Measurements from ENCODE around the gene TLR7. TPM values are rescaled to one million over a fixed set of nuclear protein-coding genes. Genes with fewer than 3 reads are reported as not detected.

The TLR7 gene
- total and polyA plus RNA-seq, 2 donors (not counting 3 experiments of a cell fraction or from before 2014, with no cell fraction given) = not detected

GRCh38 chrX:12825801-12826200, 41.1 kb upstream of the TLR7 start:
- no peaks in the 10 kb centered on the region for H4K20me1 ChIP-seq (replicated peaks; ENCODE audit: control insufficient read depth, extremely low read depth, insufficient read depth, low read length)
- H3K9me1 ChIP-seq (replicated peaks; ENCODE audit: control insufficient read depth, extremely low read depth, insufficient read depth, low read length) = no peaks in the 10 kb centered on the region
- dilution Hi-C loops (cut with MboI; ENCODE audit: extremely low pct_ligation_motif_present, low sequenced_read_pairs) = no loop called here
- BruUV-seq (replicated peaks) = no TSS peak
- H3K4me3 ChIP-seq (replicated peaks in 1 of 3; ENCODE audit: insufficient read depth in 1 of 3, low read depth in 1 of 3, low read length in 3 of 3) = no peak overlapping the region
- intact Hi-C loops (cut with micrococcal nuclease) = no loop called here
- peak; percentile 59 for TF ChIP-seq POLR2AphosphoS5 (IDR thresholded peaks at IDR 0.05; ENCODE audit: insufficient read depth, low read depth, low read length)
- TF ChIP-seq GATA2 (IDR thresholded peaks at IDR 0.05; ENCODE audit: insufficient read depth, insufficient read length, low read depth, low read length) = no peak
- TF ChIP-seq EZH2 (IDR thresholded peaks at IDR 0.05; ENCODE audit: borderline replicate concordance, low read depth, low read length, severe bottlenecking) = no peak
- peak; percentile 61 for TF ChIP-seq JUN (IDR thresholded peaks at IDR 0.05; ENCODE audit: borderline replicate concordance, insufficient read depth, insufficient read length, low read depth)
- TF ChIP-seq CTCF (IDR thresholded peaks at IDR 0.05; ENCODE audit: extremely low read depth in 1 of 2, insufficient read depth in 1 of 2, low read depth in 1 of 2, low read length in 2 of 2) = no peak
- TF ChIP-seq FOS (IDR thresholded peaks at IDR 0.05; ENCODE audit: borderline replicate concordance, insufficient read depth, low read length) = peak; percentile 50
- TF ChIP-seq MYC (IDR thresholded peaks at IDR 0.05; ENCODE audit: low read depth, low read length) = no peak
- TF ChIP-seq, protein P1, sequence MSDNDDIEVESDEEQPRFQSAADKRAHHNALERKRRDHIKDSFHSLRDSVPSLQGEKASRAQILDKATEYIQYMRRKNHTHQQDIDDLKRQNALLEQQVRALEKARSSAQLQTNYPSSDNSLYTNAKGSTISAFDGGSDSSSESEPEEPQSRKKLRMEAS (IDR thresholded peaks at IDR 0.05; ENCODE audit: insufficient read depth, insufficient read length) = no peak
- no peak for TF ChIP-seq POLR2A (IDR thresholded peaks at IDR 0.05; ENCODE audit: low read depth, low read length)
- H3K4me2 ChIP-seq (ENCODE audit: insufficient read depth, low read length) = no peak overlapping the region
- H3K4me1 ChIP-seq (ENCODE audit: control insufficient read depth, extremely low read depth, insufficient read depth, low read length) = peaks cover 9% of the 10 kb centered on the region
- no peak overlapping the region for H2AFZ ChIP-seq (ENCODE audit: low read depth, low read length)
- H3K27me3 ChIP-seq (ENCODE audit: control insufficient read depth in 2 of 2, insufficient read depth in 2 of 2, low read length in 2 of 2) = peaks cover 0 to 3% of the 10 kb centered on the region in 2 experiments
- no peaks in the 10 kb centered on the region for H3K79me2 ChIP-seq (ENCODE audit: control insufficient read depth, insufficient read depth, low read length)
- H3K27ac ChIP-seq (ENCODE audit: insufficient read depth, low read depth, low read length) = no peak overlapping the region
- H3K9me3 ChIP-seq (replicated peaks; ENCODE audit: control insufficient read depth, insufficient read depth, low read length) = no peaks in the 10 kb centered on the region
- FAIRE-seq (peak; percentile 89), DNase-seq (ENCODE audit: low read depth, low spot score) (peak; percentile 44)
- H3K9ac ChIP-seq (replicated peaks; ENCODE audit: extremely low read depth, insufficient read depth, low read length) = no peak overlapping the region
- ChIA-PET CTCF (interaction anchor here (0.7 to 1.6 kb wide), 2 partner anchors 11 to 709 kb away, joined by 3 to 7 read pairs; no protein-coding TSS in a partner anchor), POLR2A (no interaction called here)
- H3K36me3 ChIP-seq (ENCODE audit: control insufficient read depth in 2 of 2, extremely low read depth in 1 of 2, insufficient read depth in 2 of 2, low read length in 2 of 2) = no peaks in the 10 kb centered on the region

Measured in endothelial cell of umbilical vein (primary cell).